ENCODE results near the gene RBBP8. TPM values are rescaled to one million over a fixed set of nuclear protein-coding genes. Genes with fewer than 3 reads are reported as not detected.
A peak's percentile ranks its signal among the peaks of the same experiment; 100 is the strongest.
"Not testable (repeated sequence)": the region's sequence is repeated elsewhere in the genome, so short reads cannot be mapped to it uniquely, and the experiment has no call there.

Gene RBBP8
- total RNA-seq, 1 experiment from 2014 or later, result 33.3 TPM

DNA sequence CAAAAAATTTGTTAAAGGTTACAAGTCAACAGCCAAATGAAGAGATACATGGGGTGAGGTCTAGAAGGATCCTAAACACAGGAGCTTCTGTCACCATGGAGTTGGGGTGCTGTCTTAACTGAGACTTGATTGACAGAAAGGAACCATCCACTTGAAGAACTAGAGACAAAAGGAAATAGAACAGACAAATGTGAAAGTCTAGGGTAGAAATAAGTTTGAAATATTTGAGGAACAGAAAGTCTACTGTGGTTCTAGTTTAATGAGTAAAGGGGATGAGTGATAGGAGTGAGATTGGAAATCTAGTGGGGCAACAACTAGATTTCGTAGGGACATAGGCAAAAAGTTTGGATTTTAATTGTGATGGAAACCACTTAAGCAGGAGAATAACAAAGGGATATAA is 18.7 kb downstream of the RBBP8 start:
- Mint-ChIP-seq H3K4me1 (peaks cover 20% of the 10 kb centered on the region), H3K27ac (peak overlapping the region; percentile 3), H3K9me3 (no peaks in the 10 kb centered on the region), H3K36me3 (peaks cover 42% of the 10 kb centered on the region), H3K4me3 (no peak overlapping the region), H3K27me3 (ENCODE audit: low read depth) (no peaks in the 10 kb centered on the region)
- DNase-seq (ENCODE audit: low spot score) (no peak), ATAC-seq (no peak)
- TF ChIP-seq, protein P1, sequence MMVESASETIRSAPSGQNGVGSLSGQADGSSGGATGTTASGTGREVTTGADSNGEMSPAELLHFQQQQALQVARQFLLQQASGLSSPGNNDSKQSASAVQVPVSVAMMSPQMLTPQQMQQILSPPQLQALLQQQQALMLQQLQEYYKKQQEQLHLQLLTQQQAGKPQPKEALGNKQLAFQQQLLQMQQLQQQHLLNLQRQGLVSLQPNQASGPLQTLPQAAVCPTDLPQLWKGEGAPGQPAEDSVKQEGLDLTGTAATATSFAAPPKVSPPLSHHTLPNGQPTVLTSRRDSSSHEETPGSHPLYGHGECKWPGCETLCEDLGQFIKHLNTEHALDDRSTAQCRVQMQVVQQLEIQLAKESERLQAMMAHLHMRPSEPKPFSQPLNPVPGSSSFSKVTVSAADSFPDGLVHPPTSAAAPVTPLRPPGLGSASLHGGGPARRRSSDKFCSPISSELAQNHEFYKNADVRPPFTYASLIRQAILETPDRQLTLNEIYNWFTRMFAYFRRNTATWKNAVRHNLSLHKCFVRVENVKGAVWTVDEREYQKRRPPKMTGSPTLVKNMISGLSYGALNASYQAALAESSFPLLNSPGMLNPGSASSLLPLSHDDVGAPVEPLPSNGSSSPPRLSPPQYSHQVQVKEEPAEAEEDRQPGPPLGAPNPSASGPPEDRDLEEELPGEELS (CRISPR knock-in tag; IDR thresholded peaks at IDR 0.05), result no peak
- TF ChIP-seq TP53 (CRISPR knock-in tag; IDR thresholded peaks at IDR 0.05) (no peak), NR1H2 (CRISPR knock-in tag; IDR thresholded peaks at IDR 0.05) (no peak), ELF4 (CRISPR knock-in tag; IDR thresholded peaks at IDR 0.05; ENCODE audit: low read depth) (no peak), NR2C2 (CRISPR knock-in tag; IDR thresholded peaks at IDR 0.05) (no peak), NR3C1 (CRISPR knock-in tag; conservative IDR thresholded peaks at IDR 0.05; ENCODE audit: low read depth) (no peak), EMX1 (CRISPR knock-in tag; IDR thresholded peaks at IDR 0.05) (no peak), ESRRA (CRISPR knock-in tag; IDR thresholded peaks at IDR 0.05; ENCODE audit: borderline replicate concordance) (no peak), CREM (CRISPR knock-in tag; IDR thresholded peaks at IDR 0.05) (no peak), ZNF263 (CRISPR knock-in tag; IDR thresholded peaks at IDR 0.05; ENCODE audit: low read depth) (no peak), ZBTB21 (CRISPR knock-in tag; IDR thresholded peaks at IDR 0.05; ENCODE audit: borderline replicate concordance) (no peak), SOX15 (CRISPR knock-in tag; IDR thresholded peaks at IDR 0.05) (no peak), ZNF232 (CRISPR knock-in tag; IDR thresholded peaks at IDR 0.05) (no peak), CREB1 (CRISPR knock-in tag; IDR thresholded peaks at IDR 0.05) (no peak), TEAD1 (CRISPR knock-in tag; IDR thresholded peaks at IDR 0.05) (no peak), ERG (CRISPR knock-in tag; IDR thresholded peaks at IDR 0.05) (no peak), ETV6 (CRISPR knock-in tag; IDR thresholded peaks at IDR 0.05) (no peak)
- TF ChIP-seq, protein P2, sequence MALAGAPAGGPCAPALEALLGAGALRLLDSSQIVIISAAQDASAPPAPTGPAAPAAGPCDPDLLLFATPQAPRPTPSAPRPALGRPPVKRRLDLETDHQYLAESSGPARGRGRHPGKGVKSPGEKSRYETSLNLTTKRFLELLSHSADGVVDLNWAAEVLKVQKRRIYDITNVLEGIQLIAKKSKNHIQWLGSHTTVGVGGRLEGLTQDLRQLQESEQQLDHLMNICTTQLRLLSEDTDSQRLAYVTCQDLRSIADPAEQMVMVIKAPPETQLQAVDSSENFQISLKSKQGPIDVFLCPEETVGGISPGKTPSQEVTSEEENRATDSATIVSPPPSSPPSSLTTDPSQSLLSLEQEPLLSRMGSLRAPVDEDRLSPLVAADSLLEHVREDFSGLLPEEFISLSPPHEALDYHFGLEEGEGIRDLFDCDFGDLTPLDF (CRISPR knock-in tag; IDR thresholded peaks at IDR 0.05), result no peak
- TF ChIP-seq, protein P3, sequence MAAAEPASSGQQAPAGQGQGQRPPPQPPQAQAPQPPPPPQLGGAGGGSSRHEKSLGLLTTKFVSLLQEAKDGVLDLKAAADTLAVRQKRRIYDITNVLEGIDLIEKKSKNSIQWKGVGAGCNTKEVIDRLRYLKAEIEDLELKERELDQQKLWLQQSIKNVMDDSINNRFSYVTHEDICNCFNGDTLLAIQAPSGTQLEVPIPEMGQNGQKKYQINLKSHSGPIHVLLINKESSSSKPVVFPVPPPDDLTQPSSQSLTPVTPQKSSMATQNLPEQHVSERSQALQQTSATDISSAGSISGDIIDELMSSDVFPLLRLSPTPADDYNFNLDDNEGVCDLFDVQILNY (CRISPR knock-in tag; IDR thresholded peaks at IDR 0.05), result no peak
- TF ChIP-seq, protein P4, sequence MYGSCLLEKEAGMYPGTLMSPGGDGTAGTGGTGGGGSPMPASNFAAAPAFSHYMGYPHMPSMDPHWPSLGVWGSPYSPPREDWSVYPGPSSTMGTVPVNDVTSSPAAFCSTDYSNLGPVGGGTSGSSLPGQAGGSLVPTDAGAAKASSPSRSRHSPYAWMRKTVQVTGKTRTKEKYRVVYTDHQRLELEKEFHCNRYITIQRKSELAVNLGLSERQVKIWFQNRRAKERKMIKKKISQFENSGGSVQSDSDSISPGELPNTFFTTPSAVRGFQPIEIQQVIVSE (CRISPR knock-in tag; IDR thresholded peaks at IDR 0.05; ENCODE audit: borderline replicate concordance), result no peak
- ChIA-PET CTCF (no interaction called here), POLR2A (no interaction called here)

DNA sequence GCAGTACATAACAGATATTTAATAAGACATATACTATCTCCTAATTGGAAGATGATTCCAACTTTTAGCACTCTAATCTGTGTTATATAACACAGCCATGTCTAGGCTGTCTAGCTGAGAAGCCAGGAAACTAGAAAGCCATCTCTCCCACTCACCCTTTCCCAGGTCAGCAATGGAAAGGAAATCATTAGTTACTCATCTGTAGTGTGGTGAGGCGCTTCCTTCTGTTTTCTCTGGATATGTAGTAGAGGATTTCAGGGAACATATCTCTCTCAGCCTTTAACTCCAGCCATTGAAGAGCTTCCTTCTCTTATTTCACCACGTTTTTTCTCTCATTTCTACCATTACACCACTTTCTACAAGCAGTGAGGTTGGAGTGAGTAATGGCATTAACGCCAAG is 19.4 kb downstream of the RBBP8 start:
- Mint-ChIP-seq H3K9me3 (no peaks in the 10 kb centered on the region), H3K36me3 (peaks cover 42% of the 10 kb centered on the region), H3K4me3 (no peak overlapping the region), H3K4me1 (peaks cover 20% of the 10 kb centered on the region), H3K27ac (no peak overlapping the region), H3K27me3 (ENCODE audit: low read depth) (no peaks in the 10 kb centered on the region)
- no peak for TF ChIP-seq MLX (CRISPR knock-in tag; IDR thresholded peaks at IDR 0.05)
- TF ChIP-seq IRF2 (CRISPR knock-in tag; IDR thresholded peaks at IDR 0.05; ENCODE audit: borderline replicate concordance, low read depth), result no peak
- no peak for TF ChIP-seq FOXJ3 (CRISPR knock-in tag; IDR thresholded peaks at IDR 0.05; ENCODE audit: borderline replicate concordance)
- ChIA-PET POLR2A (no interaction called here), CTCF (interaction anchor here (0.8 kb wide), 1 partner anchor 31 kb away, joined by 3 read pairs; no protein-coding TSS in a partner anchor)
- DNase-seq (ENCODE audit: low spot score), result no peak
- no peak for ATAC-seq

DNA sequence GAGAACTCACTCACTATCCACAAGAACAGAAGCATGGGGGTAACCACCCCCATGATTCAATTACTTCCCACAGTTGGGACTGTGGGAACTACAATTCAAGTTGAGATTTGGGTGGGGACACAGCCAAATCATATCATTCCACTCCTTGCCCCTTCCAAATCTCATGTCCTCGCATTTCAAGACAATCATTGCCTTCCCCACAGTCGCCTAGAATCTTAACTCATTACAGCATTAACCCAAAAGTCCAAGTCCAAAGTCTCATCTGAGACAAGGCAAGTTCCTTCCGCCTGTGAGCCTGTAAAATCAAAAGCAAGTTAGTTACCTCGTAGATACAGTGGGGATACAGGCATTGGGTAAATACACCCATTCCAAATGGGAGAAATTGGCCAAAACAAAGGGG is 20.9 kb downstream of the RBBP8 start:
- POLR2A ChIA-PET; DNase-seq (ENCODE audit: low spot score); H3K9me3 Mint-ChIP-seq; H3K4me3 Mint-ChIP-seq; H3K27me3 Mint-ChIP-seq (ENCODE audit: low read depth); ATAC-seq: not testable (repeated sequence)
- CTCF ChIA-PET, result interaction anchor here (0.7 kb wide), 1 partner anchor 28 kb away, joined by 3 read pairs; no protein-coding TSS in a partner anchor
- Mint-ChIP-seq H3K27ac (peak overlapping the region; percentile 57; the same call in 1 of the 2 replicates), H3K36me3 (peaks cover 48% of the 10 kb centered on the region), H3K4me1 (peaks cover 20% of the 10 kb centered on the region)
